HEK293 (cell line): Measurements from ENCODE around the gene PTPRN2.

Source experiments
- CTCF ChIA-PET: fragments of 350-600 bp; formaldehyde crosslinking; extraction: SDS; loops from one replicate; lab custom pipeline; 2021; ENCODE audit warnings: antibody characterized with exemption; lab: Yijun Ruan, JAX
- POLR2A ChIA-PET: fragments of 300-600 bp; formaldehyde crosslinking; extraction: SDS; loops from one replicate; lab custom pipeline; 2020; ENCODE audit warnings: antibody characterized with exemption, inconsistent platforms; lab: Yijun Ruan, JAX
- H3K27ac ChIP-seq: fragments of 200-500 bp; sonication (Bioruptor generic); 2 replicates; pipeline ENCODE4 v1.5.1; 2014; ENCODE audit warnings: low read depth, low read length, control low read depth, inconsistent platforms; ENCODE audit errors: extremely low read depth
- H3K36me3 ChIP-seq, 2 experiments: fragments of 200-500 bp in 1 of 2; sonication (Bioruptor generic) in 1 of 2; 1 replicate in 1 of 2; 2 replicates in 1 of 2; pipeline ENCODE4 v1.5.1; 2014 to 2017; ENCODE audit warnings: inconsistent platforms in 2 of 2, low read length in 2 of 2; ENCODE audit not compliant: control insufficient read depth in 2 of 2, insufficient read depth in 1 of 2
- H3K4me1 ChIP-seq: fragments of 200-500 bp; sonication (Bioruptor generic); 2 replicates; pipeline ENCODE4 v1.5.1; 2014; ENCODE audit warnings: mild to moderate bottlenecking, low read length, inconsistent platforms; ENCODE audit not compliant: control insufficient read depth, insufficient read depth
- H3K4me3 ChIP-seq: 2 replicates; pipeline ENCODE4 v1.5.1; 2011; ENCODE audit warnings: low read depth, mild to moderate bottlenecking, control low read depth, low read length, moderate library complexity
- H3K9me3 ChIP-seq: fragments of 200-500 bp; sonication (Bioruptor generic); 2 replicates; pipeline ENCODE4 v1.5.1; 2014; ENCODE audit warnings: low read depth, low read length, inconsistent platforms; ENCODE audit not compliant: control insufficient read depth, insufficient read depth
- GLI2 ChIP-seq: fragments of 450-650 bp; formaldehyde crosslinking; IDR thresholded peaks from 2 replicates; pipeline ENCODE4; 2017; ENCODE audit warnings: missing biosample characterization, missing genetic modification characterization, low read depth, borderline replicate concordance
- HOXD13 ChIP-seq: sonication (generic); formaldehyde crosslinking; IDR thresholded peaks from 2 replicates; pipeline ENCODE4 v1.8.0; 2022; ENCODE audit warnings: missing genetic modification reagents, borderline replicate concordance
- SCRT1 ChIP-seq: fragments of 450-650 bp; formaldehyde crosslinking; IDR thresholded peaks from 2 replicates; pipeline ENCODE4 v1.5.1; 2016; ENCODE audit warnings: missing biosample characterization, missing genetic modification characterization, borderline replicate concordance
- WT1 ChIP-seq: fragments of 450-650 bp; formaldehyde crosslinking; IDR thresholded peaks from 2 replicates; pipeline ENCODE4 v1.5.1; 2016; ENCODE audit warnings: missing biosample characterization, missing genetic modification characterization
- ZIC2 ChIP-seq: fragments of 450-650 bp; formaldehyde crosslinking; IDR thresholded peaks from 2 replicates; pipeline ENCODE4 v1.5.1; 2016; ENCODE audit warnings: missing biosample characterization, missing genetic modification characterization
- ZNF2 ChIP-seq: fragments of 450-650 bp; formaldehyde crosslinking; IDR thresholded peaks from 2 replicates; pipeline ENCODE4 v1.5.1; 2016; ENCODE audit warnings: missing biosample characterization, missing genetic modification characterization
- ZNF266 ChIP-seq: fragments of 450-650 bp; formaldehyde crosslinking; IDR thresholded peaks from 2 replicates; pipeline ENCODE4 v1.5.1; 2016; ENCODE audit warnings: missing biosample characterization, missing genetic modification characterization, low read depth
- ZNF350 ChIP-seq: fragments of 450-650 bp; formaldehyde crosslinking; IDR thresholded peaks from 2 replicates; pipeline ENCODE4 v1.5.0; 2017; ENCODE audit warnings: missing biosample characterization, mild to moderate bottlenecking, missing genetic modification characterization
- ZNF510 ChIP-seq: fragments of 450-650 bp; formaldehyde crosslinking; IDR thresholded peaks from 2 replicates; pipeline ENCODE4 v1.5.1; 2018; ENCODE audit warnings: mild to moderate bottlenecking, missing genetic modification characterization, missing biosample characterization; ENCODE audit not compliant: insufficient replicate concordance
- ZNF549 ChIP-seq: fragments of 450-650 bp; IDR thresholded peaks from 2 replicates; pipeline ENCODE4 v1.5.1; 2018; ENCODE audit warnings: missing biosample characterization, missing genetic modification characterization, mild to moderate bottlenecking, inconsistent platforms, moderate library complexity
- ZNF629 ChIP-seq: fragments of 450-650 bp; formaldehyde crosslinking; IDR thresholded peaks from 2 replicates; pipeline ENCODE4 v1.5.1; 2017; ENCODE audit warnings: missing biosample characterization, missing genetic modification characterization
- ZNF791 ChIP-seq: fragments of 450-650 bp; formaldehyde crosslinking; IDR thresholded peaks from 2 replicates; pipeline ENCODE4 v1.5.1; 2016; ENCODE audit warnings: missing biosample characterization, missing genetic modification characterization
- TF ChIP-seq, protein P1 (sequence below): fragments of 450-650 bp; formaldehyde crosslinking; IDR thresholded peaks from 2 replicates; pipeline ENCODE4 v1.5.1; 2016; ENCODE audit warnings: missing biosample characterization, missing genetic modification characterization
- TF ChIP-seq, protein P2 (sequence below): fragments of 450-650 bp; formaldehyde crosslinking; optimal IDR thresholded peaks from 2 replicates; pipeline ENCODE3; 2016; ENCODE audit warnings: missing biosample characterization, mild to moderate bottlenecking, missing genetic modification characterization
- TF ChIP-seq, protein P3 (sequence below): IDR thresholded peaks from 2 replicates; pipeline ENCODE4 v1.6.1; 2011; ENCODE audit warnings: mild to moderate bottlenecking, low read depth, low read length, borderline replicate concordance
- TF ChIP-seq, protein P4 (sequence below): fragments of 450-650 bp; formaldehyde crosslinking; IDR thresholded peaks from 2 replicates; pipeline ENCODE4 v1.5.1; 2016; ENCODE audit warnings: missing biosample characterization, missing genetic modification characterization, low read depth
- TF ChIP-seq, protein P5 (sequence below): fragments of 450-650 bp; formaldehyde crosslinking; conservative IDR thresholded peaks from 2 replicates; pipeline ENCODE4 v1.5.1; 2016; ENCODE audit warnings: low read depth, missing biosample characterization, missing genetic modification characterization
- TF ChIP-seq, protein P6 (sequence below): fragments of 450-650 bp; formaldehyde crosslinking; IDR thresholded peaks from 2 replicates; pipeline ENCODE4 v1.5.1; 2016; ENCODE audit warnings: missing biosample characterization, missing genetic modification characterization

PTPRN2 gene

DNA sequence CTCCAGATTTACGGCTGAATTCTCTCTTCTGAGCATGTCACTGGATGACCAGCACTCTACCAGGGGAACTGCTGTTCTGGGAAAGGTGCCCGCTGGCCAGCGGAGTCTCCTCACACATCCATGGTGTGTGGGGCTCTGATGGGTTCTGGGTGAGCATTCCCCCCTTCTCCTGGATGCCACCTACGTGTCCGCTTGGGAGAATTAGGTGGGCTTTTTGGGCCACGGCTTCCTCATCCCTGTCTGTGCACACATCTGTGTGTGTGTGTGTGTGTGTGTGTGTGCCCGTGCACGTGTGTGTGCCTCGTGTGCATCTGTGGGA, 1087.8 kb downstream of the PTPRN2 start (continued):
- TF ChIP-seq, protein P1, sequence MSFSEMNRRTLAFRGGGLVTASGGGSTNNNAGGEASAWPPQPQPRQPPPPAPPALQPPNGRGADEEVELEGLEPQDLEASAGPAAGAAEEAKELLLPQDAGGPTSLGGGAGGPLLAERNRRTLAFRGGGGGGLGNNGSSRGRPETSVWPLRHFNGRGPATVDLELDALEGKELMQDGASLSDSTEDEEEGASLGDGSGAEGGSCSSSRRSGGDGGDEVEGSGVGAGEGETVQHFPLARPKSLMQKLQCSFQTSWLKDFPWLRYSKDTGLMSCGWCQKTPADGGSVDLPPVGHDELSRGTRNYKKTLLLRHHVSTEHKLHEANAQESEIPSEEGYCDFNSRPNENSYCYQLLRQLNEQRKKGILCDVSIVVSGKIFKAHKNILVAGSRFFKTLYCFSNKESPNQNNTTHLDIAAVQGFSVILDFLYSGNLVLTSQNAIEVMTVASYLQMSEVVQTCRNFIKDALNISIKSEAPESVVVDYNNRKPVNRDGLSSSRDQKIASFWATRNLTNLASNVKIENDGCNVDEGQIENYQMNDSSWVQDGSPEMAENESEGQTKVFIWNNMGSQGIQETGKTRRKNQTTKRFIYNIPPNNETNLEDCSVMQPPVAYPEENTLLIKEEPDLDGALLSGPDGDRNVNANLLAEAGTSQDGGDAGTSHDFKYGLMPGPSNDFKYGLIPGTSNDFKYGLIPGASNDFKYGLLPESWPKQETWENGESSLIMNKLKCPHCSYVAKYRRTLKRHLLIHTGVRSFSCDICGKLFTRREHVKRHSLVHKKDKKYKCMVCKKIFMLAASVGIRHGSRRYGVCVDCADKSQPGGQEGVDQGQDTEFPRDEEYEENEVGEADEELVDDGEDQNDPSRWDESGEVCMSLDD (tag by site-specific recombination) = no peak

DNA sequence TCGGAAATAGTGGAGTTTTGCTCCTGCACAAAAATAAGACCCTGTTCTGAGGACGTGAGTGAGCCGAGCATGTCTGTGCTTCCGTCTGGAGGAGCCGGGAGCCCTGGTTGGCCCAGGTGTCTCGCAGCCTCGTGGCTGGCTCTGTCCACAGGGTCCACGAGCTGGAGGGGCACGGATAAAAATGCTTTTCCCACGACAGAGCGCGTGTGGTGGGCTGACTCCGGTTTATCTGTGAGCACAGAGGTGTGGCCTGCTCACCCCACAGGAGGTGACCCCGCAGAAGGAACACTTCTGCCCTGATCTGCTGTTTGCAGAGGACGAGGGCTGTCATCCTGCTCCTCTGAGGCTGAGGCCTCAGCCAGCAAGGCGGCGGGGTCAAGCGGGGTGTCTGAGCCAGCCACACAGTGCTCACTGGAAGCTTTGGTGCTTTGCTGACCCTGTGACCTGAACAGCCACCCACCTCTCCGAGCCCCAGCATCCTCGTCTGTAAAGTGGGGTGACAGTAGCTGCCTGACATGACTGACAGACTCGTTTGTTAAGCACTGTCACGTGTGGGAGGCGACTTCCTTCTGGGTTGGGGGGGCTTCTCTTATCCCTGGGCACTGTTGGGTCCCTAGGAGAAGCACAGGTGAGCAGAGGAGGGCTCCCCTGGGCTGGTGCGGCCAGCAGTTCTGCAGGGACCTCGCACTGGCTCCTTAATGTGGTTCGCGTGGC, 1088.3 kb downstream of the PTPRN2 start:
- ChIA-PET CTCF (no interaction called here), POLR2A (no interaction called here)
- Histone ChIP-seq H3K9me3 (no peaks in the 10 kb centered on the region), H3K36me3 (no peaks in the 10 kb centered on the region), H3K4me3 (no peak overlapping the region), H3K27ac (no peak overlapping the region), H3K4me1 (no peaks in the 10 kb centered on the region)
- TF ChIP-seq SCRT1 (tag by site-specific recombination) = no peak
- no peak for TF ChIP-seq ZNF791 (tag by site-specific recombination)
- TF ChIP-seq, protein P2, sequence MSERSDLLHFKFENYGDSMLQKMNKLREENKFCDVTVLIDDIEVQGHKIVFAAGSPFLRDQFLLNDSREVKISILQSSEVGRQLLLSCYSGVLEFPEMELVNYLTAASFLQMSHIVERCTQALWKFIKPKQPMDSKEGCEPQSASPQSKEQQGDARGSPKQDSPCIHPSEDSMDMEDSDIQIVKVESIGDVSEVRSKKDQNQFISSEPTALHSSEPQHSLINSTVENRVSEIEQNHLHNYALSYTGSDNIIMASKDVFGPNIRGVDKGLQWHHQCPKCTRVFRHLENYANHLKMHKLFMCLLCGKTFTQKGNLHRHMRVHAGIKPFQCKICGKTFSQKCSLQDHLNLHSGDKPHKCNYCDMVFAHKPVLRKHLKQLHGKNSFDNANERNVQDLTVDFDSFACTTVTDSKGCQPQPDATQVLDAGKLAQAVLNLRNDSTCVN = no peak
- TF ChIP-seq, protein P3, sequence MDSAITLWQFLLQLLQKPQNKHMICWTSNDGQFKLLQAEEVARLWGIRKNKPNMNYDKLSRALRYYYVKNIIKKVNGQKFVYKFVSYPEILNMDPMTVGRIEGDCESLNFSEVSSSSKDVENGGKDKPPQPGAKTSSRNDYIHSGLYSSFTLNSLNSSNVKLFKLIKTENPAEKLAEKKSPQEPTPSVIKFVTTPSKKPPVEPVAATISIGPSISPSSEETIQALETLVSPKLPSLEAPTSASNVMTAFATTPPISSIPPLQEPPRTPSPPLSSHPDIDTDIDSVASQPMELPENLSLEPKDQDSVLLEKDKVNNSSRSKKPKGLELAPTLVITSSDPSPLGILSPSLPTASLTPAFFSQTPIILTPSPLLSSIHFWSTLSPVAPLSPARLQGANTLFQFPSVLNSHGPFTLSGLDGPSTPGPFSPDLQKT = no peak
- TF ChIP-seq ZNF629 = no peak
- no peak for TF ChIP-seq HOXD13
- no peak for TF ChIP-seq ZNF2 (tag by site-specific recombination)
- TF ChIP-seq, protein P4, sequence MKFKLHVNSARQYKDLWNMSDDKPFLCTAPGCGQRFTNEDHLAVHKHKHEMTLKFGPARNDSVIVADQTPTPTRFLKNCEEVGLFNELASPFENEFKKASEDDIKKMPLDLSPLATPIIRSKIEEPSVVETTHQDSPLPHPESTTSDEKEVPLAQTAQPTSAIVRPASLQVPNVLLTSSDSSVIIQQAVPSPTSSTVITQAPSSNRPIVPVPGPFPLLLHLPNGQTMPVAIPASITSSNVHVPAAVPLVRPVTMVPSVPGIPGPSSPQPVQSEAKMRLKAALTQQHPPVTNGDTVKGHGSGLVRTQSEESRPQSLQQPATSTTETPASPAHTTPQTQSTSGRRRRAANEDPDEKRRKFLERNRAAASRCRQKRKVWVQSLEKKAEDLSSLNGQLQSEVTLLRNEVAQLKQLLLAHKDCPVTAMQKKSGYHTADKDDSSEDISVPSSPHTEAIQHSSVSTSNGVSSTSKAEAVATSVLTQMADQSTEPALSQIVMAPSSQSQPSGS (tag by site-specific recombination) = no peak
- no peak for TF ChIP-seq ZIC2 (tag by site-specific recombination)
- TF ChIP-seq ZNF549 (tag by site-specific recombination) = no peak
- TF ChIP-seq, protein P5, sequence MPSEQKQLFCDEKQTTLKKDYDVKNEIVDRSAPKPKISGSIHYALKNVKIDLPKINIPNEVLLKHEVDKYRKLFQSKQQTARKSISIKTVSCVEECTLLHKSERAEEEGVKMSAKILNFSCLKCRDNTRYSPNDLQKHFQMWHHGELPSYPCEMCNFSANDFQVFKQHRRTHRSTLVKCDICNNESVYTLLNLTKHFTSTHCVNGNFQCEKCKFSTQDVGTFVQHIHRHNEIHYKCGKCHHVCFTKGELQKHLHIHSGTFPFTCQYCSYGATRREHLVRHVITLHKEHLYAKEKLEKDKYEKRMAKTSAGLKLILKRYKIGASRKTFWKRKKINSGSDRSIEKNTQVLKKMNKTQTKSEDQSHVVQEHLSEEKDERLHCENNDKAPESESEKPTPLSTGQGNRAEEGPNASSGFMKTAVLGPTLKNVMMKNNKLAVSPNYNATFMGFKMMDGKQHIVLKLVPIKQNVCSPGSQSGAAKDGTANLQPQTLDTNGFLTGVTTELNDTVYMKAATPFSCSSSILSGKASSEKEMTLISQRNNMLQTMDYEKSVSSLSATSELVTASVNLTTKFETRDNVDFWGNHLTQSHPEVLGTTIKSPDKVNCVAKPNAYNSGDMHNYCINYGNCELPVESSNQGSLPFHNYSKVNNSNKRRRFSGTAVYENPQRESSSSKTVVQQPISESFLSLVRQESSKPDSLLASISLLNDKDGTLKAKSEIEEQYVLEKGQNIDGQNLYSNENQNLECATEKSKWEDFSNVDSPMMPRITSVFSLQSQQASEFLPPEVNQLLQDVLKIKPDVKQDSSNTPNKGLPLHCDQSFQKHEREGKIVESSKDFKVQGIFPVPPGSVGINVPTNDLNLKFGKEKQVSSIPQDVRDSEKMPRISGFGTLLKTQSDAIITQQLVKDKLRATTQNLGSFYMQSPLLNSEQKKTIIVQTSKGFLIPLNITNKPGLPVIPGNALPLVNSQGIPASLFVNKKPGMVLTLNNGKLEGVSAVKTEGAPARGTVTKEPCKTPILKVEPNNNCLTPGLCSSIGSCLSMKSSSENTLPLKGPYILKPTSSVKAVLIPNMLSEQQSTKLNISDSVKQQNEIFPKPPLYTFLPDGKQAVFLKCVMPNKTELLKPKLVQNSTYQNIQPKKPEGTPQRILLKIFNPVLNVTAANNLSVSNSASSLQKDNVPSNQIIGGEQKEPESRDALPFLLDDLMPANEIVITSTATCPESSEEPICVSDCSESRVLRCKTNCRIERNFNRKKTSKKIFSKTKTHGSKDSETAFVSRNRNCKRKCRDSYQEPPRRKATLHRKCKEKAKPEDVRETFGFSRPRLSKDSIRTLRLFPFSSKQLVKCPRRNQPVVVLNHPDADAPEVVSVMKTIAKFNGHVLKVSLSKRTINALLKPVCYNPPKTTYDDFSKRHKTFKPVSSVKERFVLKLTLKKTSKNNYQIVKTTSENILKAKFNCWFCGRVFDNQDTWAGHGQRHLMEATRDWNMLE (tag by site-specific recombination) = no peak
- TF ChIP-seq GLI2 = no peak
- TF ChIP-seq, protein P6, sequence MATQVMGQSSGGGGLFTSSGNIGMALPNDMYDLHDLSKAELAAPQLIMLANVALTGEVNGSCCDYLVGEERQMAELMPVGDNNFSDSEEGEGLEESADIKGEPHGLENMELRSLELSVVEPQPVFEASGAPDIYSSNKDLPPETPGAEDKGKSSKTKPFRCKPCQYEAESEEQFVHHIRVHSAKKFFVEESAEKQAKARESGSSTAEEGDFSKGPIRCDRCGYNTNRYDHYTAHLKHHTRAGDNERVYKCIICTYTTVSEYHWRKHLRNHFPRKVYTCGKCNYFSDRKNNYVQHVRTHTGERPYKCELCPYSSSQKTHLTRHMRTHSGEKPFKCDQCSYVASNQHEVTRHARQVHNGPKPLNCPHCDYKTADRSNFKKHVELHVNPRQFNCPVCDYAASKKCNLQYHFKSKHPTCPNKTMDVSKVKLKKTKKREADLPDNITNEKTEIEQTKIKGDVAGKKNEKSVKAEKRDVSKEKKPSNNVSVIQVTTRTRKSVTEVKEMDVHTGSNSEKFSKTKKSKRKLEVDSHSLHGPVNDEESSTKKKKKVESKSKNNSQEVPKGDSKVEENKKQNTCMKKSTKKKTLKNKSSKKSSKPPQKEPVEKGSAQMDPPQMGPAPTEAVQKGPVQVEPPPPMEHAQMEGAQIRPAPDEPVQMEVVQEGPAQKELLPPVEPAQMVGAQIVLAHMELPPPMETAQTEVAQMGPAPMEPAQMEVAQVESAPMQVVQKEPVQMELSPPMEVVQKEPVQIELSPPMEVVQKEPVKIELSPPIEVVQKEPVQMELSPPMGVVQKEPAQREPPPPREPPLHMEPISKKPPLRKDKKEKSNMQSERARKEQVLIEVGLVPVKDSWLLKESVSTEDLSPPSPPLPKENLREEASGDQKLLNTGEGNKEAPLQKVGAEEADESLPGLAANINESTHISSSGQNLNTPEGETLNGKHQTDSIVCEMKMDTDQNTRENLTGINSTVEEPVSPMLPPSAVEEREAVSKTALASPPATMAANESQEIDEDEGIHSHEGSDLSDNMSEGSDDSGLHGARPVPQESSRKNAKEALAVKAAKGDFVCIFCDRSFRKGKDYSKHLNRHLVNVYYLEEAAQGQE (tag by site-specific recombination) = no peak
- no peak for TF ChIP-seq ZNF266 (tag by site-specific recombination)
- no peak for TF ChIP-seq ZNF510
- TF ChIP-seq WT1 (tag by site-specific recombination) = no peak
- TF ChIP-seq ZNF350 (tag by site-specific recombination) = no peak
